ENCODE results near the gene USP32.

DNA sequence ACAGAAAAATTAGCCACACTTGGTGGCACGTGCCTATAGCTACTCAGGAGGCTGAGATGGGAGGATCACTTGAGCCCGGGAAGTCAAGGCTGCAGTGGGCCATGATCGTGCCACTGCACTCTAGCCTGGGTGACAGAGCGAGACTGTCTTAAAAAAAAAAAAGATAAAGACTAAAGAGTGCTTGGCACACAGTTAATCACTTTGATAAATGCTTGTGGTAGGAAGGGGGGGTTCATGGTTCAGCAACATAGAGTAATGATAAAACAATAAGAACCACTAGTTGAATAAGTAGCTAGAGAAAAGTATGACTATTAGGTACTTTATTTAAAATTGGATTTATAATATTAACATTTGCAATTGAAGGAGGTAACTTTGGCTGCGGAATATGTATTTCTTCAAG, 43.3 kb downstream of the USP32 start:
- TF ChIP-seq POLR2AphosphoS5 (IDR thresholded peaks at IDR 0.05; ENCODE audit: low read depth, low read length) (no peak), CTCF (IDR thresholded peaks at IDR 0.05; ENCODE audit: control extremely low read depth in 1 of 3, insufficient read depth in 1 of 3, low read depth in 1 of 3, low read length in 3 of 3) (no peak), POLR2A (IDR thresholded peaks at IDR 0.05; ENCODE audit: control extremely low read depth in 1 of 2, low read depth in 2 of 2, low read length in 2 of 2) (no peak)
- TF ChIP-seq, protein P1, sequence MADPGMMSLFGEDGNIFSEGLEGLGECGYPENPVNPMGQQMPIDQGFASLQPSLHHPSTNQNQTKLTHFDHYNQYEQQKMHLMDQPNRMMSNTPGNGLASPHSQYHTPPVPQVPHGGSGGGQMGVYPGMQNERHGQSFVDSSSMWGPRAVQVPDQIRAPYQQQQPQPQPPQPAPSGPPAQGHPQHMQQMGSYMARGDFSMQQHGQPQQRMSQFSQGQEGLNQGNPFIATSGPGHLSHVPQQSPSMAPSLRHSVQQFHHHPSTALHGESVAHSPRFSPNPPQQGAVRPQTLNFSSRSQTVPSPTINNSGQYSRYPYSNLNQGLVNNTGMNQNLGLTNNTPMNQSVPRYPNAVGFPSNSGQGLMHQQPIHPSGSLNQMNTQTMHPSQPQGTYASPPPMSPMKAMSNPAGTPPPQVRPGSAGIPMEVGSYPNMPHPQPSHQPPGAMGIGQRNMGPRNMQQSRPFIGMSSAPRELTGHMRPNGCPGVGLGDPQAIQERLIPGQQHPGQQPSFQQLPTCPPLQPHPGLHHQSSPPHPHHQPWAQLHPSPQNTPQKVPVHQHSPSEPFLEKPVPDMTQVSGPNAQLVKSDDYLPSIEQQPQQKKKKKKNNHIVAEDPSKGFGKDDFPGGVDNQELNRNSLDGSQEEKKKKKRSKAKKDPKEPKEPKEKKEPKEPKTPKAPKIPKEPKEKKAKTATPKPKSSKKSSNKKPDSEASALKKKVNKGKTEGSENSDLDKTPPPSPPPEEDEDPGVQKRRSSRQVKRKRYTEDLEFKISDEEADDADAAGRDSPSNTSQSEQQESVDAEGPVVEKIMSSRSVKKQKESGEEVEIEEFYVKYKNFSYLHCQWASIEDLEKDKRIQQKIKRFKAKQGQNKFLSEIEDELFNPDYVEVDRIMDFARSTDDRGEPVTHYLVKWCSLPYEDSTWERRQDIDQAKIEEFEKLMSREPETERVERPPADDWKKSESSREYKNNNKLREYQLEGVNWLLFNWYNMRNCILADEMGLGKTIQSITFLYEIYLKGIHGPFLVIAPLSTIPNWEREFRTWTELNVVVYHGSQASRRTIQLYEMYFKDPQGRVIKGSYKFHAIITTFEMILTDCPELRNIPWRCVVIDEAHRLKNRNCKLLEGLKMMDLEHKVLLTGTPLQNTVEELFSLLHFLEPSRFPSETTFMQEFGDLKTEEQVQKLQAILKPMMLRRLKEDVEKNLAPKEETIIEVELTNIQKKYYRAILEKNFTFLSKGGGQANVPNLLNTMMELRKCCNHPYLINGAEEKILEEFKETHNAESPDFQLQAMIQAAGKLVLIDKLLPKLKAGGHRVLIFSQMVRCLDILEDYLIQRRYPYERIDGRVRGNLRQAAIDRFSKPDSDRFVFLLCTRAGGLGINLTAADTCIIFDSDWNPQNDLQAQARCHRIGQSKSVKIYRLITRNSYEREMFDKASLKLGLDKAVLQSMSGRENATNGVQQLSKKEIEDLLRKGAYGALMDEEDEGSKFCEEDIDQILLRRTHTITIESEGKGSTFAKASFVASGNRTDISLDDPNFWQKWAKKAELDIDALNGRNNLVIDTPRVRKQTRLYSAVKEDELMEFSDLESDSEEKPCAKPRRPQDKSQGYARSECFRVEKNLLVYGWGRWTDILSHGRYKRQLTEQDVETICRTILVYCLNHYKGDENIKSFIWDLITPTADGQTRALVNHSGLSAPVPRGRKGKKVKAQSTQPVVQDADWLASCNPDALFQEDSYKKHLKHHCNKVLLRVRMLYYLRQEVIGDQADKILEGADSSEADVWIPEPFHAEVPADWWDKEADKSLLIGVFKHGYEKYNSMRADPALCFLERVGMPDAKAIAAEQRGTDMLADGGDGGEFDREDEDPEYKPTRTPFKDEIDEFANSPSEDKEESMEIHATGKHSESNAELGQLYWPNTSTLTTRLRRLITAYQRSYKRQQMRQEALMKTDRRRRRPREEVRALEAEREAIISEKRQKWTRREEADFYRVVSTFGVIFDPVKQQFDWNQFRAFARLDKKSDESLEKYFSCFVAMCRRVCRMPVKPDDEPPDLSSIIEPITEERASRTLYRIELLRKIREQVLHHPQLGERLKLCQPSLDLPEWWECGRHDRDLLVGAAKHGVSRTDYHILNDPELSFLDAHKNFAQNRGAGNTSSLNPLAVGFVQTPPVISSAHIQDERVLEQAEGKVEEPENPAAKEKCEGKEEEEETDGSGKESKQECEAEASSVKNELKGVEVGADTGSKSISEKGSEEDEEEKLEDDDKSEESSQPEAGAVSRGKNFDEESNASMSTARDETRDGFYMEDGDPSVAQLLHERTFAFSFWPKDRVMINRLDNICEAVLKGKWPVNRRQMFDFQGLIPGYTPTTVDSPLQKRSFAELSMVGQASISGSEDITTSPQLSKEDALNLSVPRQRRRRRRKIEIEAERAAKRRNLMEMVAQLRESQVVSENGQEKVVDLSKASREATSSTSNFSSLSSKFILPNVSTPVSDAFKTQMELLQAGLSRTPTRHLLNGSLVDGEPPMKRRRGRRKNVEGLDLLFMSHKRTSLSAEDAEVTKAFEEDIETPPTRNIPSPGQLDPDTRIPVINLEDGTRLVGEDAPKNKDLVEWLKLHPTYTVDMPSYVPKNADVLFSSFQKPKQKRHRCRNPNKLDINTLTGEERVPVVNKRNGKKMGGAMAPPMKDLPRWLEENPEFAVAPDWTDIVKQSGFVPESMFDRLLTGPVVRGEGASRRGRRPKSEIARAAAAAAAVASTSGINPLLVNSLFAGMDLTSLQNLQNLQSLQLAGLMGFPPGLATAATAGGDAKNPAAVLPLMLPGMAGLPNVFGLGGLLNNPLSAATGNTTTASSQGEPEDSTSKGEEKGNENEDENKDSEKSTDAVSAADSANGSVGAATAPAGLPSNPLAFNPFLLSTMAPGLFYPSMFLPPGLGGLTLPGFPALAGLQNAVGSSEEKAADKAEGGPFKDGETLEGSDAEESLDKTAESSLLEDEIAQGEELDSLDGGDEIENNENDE (IDR thresholded peaks at IDR 0.05; ENCODE audit: insufficient replicate concordance, low read length) = no peak
